AG09319 (cell line): ENCODE results near the gene ZNF582.
"Not testable (repeated sequence)": the region's sequence is repeated elsewhere in the genome, so short reads cannot be mapped to it uniquely, and the experiment has no call there.

Experiments
- DNase-seq: peaks from one replicate; pipeline ENCODE4 v3.0.0-alpha.2; 2010; ENCODE audit warnings: low read depth; ENCODE audit errors: extremely low read depth
- CTCF ChIP-seq: IDR thresholded peaks from 2 replicates; pipeline ENCODE4 v1.5.1; 2011; ENCODE audit warnings: low read depth, mild to moderate bottlenecking, inconsistent platforms, low read length, moderate library complexity

ZNF582 gene

GRCh38 chr19:56350416-56351045 is 42.8 kb downstream of the ZNF582 start:
- peak; percentile 90 for TF ChIP-seq CTCF
- DNase-seq, result no peak

- DNase-seq, result no peak
- TF ChIP-seq CTCF, result peak; percentile 26
Measured at GRCh38 chr19:56348289-56348877, 45.0 kb downstream of the ZNF582 start.

- DNase-seq, result no peak
- no peak for TF ChIP-seq CTCF
Measured at GRCh38 chr19:56347163-56347778, 46.1 kb downstream of the ZNF582 start.

- TF ChIP-seq CTCF, result no peak
- DNase-seq, result no peak
Measured at GRCh38 chr19:56341948-56342347, 51.4 kb downstream of the ZNF582 start.

GRCh38 chr19:56339031-56339430 is 54.3 kb downstream of the ZNF582 start:
- not testable (repeated sequence) for DNase-seq

- DNase-seq, result not testable (repeated sequence)
Measured at GRCh38 chr19:56337077-56337476, 56.3 kb downstream of the ZNF582 start.

- not testable (repeated sequence) for DNase-seq
Measured at GRCh38 chr19:56335371-56335770, 58.0 kb downstream of the ZNF582 start.

GRCh38 chr19:56333506-56333905 is 59.8 kb downstream of the ZNF582 start:
- peak; percentile 3 for DNase-seq
- TF ChIP-seq CTCF, result peak; percentile 59
